Karpas-422 (cell line): ENCODE measurements around the gene ZFP62. TPM values are rescaled to one million over a fixed set of nuclear protein-coding genes. Genes with fewer than 3 reads are reported as not detected.

Experiments
- DNase-seq: peaks from one replicate; pipeline ENCODE4 v3.0.0-alpha.2; 2015
- H2AFZ ChIP-seq: fragments of 200-600 bp; sonication (generic); 2 replicates; pipeline ENCODE4 v1.6.1; 2014; ENCODE audit warnings: antibody characterized with exemption, low read length, mixed read lengths
- H3K27ac ChIP-seq: fragments of 200-600 bp; sonication (generic); 2 replicates; pipeline ENCODE4 v1.5.1; 2014; ENCODE audit warnings: mild to moderate bottlenecking, low read length, moderate library complexity
- H3K27me3 ChIP-seq: fragments of 200-600 bp; sonication (generic); 2 replicates; pipeline ENCODE4 v1.6.1; 2014; ENCODE audit warnings: low read length, mixed read lengths
- H3K36me3 ChIP-seq: fragments of 200-600 bp; sonication (generic); 2 replicates; pipeline ENCODE4 v1.6.1; 2014; ENCODE audit warnings: low read length, mixed read lengths; ENCODE audit not compliant: insufficient read depth
- H3K4me1 ChIP-seq: fragments of 200-600 bp; sonication (generic); 2 replicates; pipeline ENCODE4 v1.6.1; 2014; ENCODE audit warnings: mild to moderate bottlenecking, low read length, mixed read lengths
- H3K4me2 ChIP-seq: fragments of 200-600 bp; sonication (generic); 2 replicates; pipeline ENCODE4 v1.6.1; 2014; ENCODE audit warnings: low read length, low read depth, mild to moderate bottlenecking; ENCODE audit not compliant: poor library complexity, severe bottlenecking
- H3K4me3 ChIP-seq: fragments of 200-600 bp; sonication (generic); 2 replicates; pipeline ENCODE4 v1.5.1; 2014; ENCODE audit warnings: mild to moderate bottlenecking, antibody characterized with exemption, low read length, mixed read lengths
- H3K79me2 ChIP-seq: fragments of 200-600 bp; sonication (generic); 2 replicates; pipeline ENCODE4 v1.6.1; 2014; ENCODE audit warnings: mild to moderate bottlenecking, low read length, mixed read lengths
- H3K9ac ChIP-seq: fragments of 200-600 bp; sonication (generic); 2 replicates; pipeline ENCODE4 v1.6.0; 2014; ENCODE audit warnings: low read length
- H3K9me2 ChIP-seq: fragments of 200-600 bp; sonication (generic), shearing (Covaris generic); replicated peaks from 2 replicates; pipeline ENCODE4 v1.6.0; 2014; ENCODE audit warnings: mild to moderate bottlenecking, low read length, moderate library complexity; ENCODE audit not compliant: insufficient read depth
- H3K9me3 ChIP-seq: fragments of 300-700, 200-600 bp; sonication (generic); 2 replicates; pipeline ENCODE4 v1.6.1; 2014; ENCODE audit warnings: low read length, mixed read lengths
- H4K20me1 ChIP-seq: fragments of 200-600 bp; sonication (generic); 2 replicates; pipeline ENCODE4 v1.6.1; 2014; ENCODE audit warnings: mild to moderate bottlenecking, antibody characterized with exemption, low read length, low read depth; ENCODE audit not compliant: insufficient read depth
- total RNA-seq: library from RNA; depleted of rRNA; stranded (reverse); fragments of >200 nt; shearing (Covaris generic); gene quantifications from 2 replicates; pipeline ENCODE4 v1.2.3, GENCODE V29; 2014; ENCODE audit warnings: low replicate concordance

Gene ZFP62
- total RNA-seq, 1 experiment from 2014 or later: 52.5 TPM

DNA sequence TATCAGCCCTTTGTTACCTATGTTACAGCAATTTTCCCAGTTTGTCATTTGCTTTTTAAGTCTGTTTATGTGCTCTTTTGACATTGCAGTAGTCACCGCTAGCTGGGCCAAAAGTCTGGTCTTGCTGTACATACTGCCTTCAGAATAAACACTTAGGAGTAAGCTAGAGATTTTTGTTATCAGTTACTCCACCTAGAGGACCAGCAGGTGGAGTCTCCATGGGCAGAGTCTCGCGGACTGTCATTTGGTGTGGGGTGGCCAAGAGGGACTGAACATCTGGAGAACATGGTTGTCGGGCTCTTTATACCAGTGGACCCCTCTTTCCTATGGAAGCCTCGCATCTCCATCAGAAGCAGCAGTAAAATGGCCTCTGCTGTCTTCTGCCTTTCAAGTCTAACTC is 47.7 kb downstream of the ZFP62 start:
- H3K9me3 ChIP-seq: no peaks in the 10 kb centered on the region
- no peak for DNase-seq
- H3K9me2 ChIP-seq: no peaks in the 10 kb centered on the region
- H3K9ac ChIP-seq: no peak overlapping the region
- H3K4me3 ChIP-seq: no peak overlapping the region
- H3K27me3 ChIP-seq: no peaks in the 10 kb centered on the region
- 0 out of 2 replicates have a peak, but pooled peaks cover 2% of the 10 kb centered on the region for H4K20me1 ChIP-seq
- no peaks in the 10 kb centered on the region for H3K36me3 ChIP-seq
- no peak overlapping the region for H3K4me2 ChIP-seq
- no peak overlapping the region for H2AFZ ChIP-seq
- peaks cover 11% of the 10 kb centered on the region for H3K79me2 ChIP-seq
- H3K4me1 ChIP-seq: peaks cover 38% of the 10 kb centered on the region
- no peak overlapping the region for H3K27ac ChIP-seq

DNA sequence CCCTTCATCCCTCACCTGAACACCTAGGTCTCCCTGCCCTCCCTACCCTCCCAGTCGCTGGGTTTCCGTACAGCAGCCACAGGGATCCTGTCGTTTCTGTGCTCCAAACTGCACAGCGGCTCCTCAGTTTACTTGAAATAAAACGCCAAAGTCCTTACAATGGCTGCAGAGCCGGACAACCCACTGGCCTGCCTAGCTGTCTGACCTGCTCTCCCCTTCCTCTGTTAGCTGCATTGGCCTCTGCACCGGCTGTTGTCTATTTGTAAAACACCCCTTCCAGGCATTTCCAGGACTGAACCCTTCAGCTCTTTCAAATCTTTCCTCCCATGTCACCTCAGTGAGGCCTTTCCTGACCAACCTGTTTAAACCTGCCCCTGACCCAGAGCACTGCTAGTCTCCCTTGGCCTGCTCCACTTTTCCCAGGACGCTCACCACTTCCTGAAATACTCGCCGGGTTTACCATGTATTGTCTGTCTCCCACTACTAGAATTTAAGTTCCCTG is 49.4 kb downstream of the ZFP62 start:
- Histone ChIP-seq H3K79me2 (peaks cover 18% of the 10 kb centered on the region), H3K9me2 (no peaks in the 10 kb centered on the region), H3K36me3 (no peaks in the 10 kb centered on the region), H3K9ac (peak overlapping the region; percentile 97), H3K27me3 (no peaks in the 10 kb centered on the region), H3K4me2 (peak overlapping the region; percentile 100), H2AFZ (no peak overlapping the region), H4K20me1 (peaks cover 5% of the 10 kb centered on the region; the same call in 1 of the 2 replicates), H3K27ac (no peak overlapping the region), H3K4me1 (peaks cover 44% of the 10 kb centered on the region), H3K9me3 (no peaks in the 10 kb centered on the region), H3K4me3 (peak overlapping the region; percentile 93; the same call in 1 of the 2 replicates)
- no peak for DNase-seq

DNA sequence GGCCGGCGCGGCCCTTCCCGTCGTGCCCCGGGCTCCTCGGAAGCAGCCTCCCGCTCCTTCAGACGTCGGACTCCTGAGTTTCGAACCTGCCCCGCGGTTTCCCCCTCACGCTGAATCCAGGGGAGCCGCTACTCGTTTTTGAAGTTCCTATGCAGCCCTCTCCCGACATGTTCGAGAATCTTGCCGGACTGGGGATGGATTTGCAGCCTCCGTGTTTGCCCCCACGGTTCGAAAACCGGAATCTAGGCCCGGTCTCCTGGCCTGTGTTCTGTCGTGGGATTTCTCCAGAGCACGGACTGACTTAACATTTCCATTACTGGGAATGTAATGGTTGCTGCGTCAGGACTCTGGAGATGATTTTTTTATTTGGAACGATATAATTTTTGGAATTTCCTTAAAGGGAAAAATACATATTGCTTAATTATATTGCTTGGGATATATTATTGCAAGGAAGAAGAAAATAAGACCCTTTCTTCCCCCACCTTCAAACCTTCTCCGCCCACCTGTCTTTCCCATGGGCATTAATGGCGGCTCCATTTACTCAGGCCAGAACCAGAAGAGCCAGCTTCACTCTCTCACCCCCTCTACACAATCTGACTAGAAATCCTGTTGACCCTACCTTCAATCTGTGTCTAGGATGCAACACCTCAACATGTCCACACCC is 50.0 kb downstream of the ZFP62 start:
- Histone ChIP-seq H3K9ac (peak overlapping the region; percentile 97), H3K79me2 (peaks cover 18% of the 10 kb centered on the region), H3K27me3 (no peaks in the 10 kb centered on the region), H3K36me3 (no peaks in the 10 kb centered on the region), H3K27ac (peak overlapping the region; percentile 89), H4K20me1 (peaks cover 5% of the 10 kb centered on the region; the same call in 1 of the 2 replicates), H3K9me2 (no peaks in the 10 kb centered on the region), H3K9me3 (no peaks in the 10 kb centered on the region), H2AFZ (peak overlapping the region; percentile 98), H3K4me2 (peak overlapping the region; percentile 100), H3K4me1 (peaks cover 48% of the 10 kb centered on the region), H3K4me3 (peak overlapping the region; percentile 93)
- peak; percentile 83 for DNase-seq

DNA sequence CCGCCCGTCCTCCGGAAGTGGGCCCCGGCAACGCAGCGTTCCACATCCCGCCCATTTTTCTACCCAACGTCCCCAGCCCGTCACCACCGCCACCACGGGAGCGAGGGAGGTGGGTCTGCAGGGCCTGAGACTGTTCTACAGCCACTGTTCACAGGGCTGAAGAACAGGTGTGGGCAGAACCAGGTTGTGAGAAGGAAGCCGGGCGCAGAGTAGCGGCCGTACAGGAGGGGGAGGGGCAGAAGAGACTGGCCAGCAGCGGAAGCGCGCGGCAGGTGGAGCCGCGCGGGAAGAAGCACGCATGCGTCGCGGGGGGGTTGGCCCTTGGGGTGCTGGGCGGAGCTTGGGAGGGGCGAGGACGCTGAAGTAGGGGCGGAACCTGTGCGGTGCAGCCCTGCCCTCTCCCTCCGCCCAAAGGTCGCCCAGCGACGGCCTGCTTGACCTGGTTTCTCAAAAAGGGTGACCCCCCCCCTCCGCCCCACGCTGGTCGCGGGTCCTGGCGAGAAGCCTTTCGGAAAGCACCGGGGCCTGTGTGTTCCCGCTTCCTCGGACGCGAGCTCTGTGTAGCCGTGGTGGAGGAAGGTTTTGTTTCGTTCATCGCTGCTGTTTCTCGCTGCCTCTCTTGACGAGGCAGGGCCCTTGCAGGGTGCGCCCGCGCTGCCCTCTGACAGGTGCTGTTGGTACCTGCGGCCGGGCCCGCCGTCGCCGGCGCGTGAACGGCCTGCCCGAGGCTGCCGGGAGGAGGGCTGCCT is 50.7 kb downstream of the ZFP62 start:
- H3K4me1 ChIP-seq: peaks cover 47% of the 10 kb centered on the region
- H4K20me1 ChIP-seq: peaks cover 5% of the 10 kb centered on the region; the same call in 1 of the 2 replicates
- peak; percentile 98 for DNase-seq
- no peaks in the 10 kb centered on the region for H3K27me3 ChIP-seq
- peak overlapping the region; percentile 93 for H3K4me3 ChIP-seq
- H3K4me2 ChIP-seq: peak overlapping the region; percentile 100
- peak overlapping the region; percentile 97 for H3K9ac ChIP-seq
- peak overlapping the region; percentile 89 for H3K27ac ChIP-seq
- peak overlapping the region; percentile 98; the same call in 1 of the 2 replicates for H2AFZ ChIP-seq
- H3K79me2 ChIP-seq: peaks cover 18% of the 10 kb centered on the region
- H3K9me2 ChIP-seq: no peaks in the 10 kb centered on the region
- H3K36me3 ChIP-seq: no peaks in the 10 kb centered on the region
- no peaks in the 10 kb centered on the region for H3K9me3 ChIP-seq

DNA sequence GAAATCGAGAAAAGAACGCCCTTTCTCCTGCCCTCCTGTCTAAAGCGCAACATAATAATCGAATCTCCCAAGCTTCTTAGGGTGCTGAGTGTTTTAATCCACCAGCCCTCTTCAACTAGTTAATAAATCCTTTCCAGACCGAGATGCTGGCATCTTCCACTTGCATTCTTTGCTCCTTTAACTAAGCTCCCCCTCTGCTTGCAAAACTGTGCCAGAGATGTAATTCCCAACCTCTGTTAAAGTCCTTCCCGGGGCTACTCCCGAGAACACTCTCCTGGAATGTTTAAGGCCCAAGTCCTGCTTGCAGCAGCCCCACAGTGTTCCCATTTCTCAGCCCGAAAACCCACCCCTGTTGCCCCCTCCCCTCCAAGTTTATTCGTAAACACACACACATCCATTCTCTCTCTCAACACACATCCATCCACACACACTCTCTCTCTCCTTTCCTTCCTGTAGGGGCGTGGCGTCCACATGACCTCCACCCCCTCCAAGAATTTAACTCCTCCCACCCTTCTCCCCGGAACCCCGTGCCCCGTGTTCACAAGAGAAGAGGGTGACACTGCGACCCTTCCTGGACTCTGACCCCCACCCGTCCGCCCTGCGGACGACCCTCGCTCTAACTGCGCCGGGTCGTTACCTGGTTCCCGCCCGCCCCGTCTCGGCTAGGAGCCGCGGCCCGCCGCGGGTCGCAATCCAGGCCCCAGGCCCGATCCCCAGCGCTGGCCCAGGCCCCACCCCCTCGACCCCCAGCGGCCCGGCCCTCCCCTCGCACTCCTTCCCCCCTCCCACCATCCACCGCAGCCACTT is 51.5 kb downstream of the ZFP62 start:
- H3K9ac ChIP-seq: peak overlapping the region; percentile 97
- H3K27me3 ChIP-seq: no peaks in the 10 kb centered on the region
- peak overlapping the region; percentile 100 for H3K4me2 ChIP-seq
- no peaks in the 10 kb centered on the region for H3K9me2 ChIP-seq
- no peaks in the 10 kb centered on the region for H3K9me3 ChIP-seq
- peak overlapping the region; percentile 95; the same call in 1 of the 2 replicates for H2AFZ ChIP-seq
- peaks cover 18% of the 10 kb centered on the region for H3K79me2 ChIP-seq
- DNase-seq: peak; percentile 96
- no peaks in the 10 kb centered on the region for H3K36me3 ChIP-seq
- peak overlapping the region; percentile 93 for H3K4me3 ChIP-seq
- H3K27ac ChIP-seq: peak overlapping the region; percentile 89
- H3K4me1 ChIP-seq: peaks cover 53% of the 10 kb centered on the region
- H4K20me1 ChIP-seq: peaks cover 5% of the 10 kb centered on the region; the same call in 1 of the 2 replicates

DNA sequence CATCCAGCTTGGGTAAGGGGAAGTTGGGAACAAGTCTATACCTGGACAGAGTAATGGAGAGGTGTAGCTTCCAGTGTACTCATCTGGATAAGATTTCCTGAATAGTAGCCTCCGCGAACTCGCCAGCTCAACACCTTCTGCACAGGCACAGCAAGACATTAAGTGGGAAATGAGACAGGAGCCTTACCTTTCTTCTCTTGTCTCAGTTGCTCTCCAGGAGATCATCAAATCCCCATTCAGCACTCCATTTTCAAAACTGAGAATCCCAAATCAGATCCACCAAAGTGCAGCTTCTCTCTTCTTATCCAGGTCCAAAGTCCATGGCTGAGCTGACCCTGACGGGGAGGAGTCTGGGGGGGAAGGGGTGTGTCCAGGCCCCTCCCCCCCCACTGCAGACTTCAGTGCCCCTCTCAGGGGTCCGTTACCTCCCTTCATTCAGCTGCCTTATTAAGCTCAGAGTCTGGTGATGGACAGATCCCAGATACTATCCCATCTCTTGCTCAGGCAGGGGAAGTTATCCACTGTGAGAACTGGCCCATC is 52.5 kb downstream of the ZFP62 start:
- Histone ChIP-seq H3K9ac (peak overlapping the region; percentile 97), H4K20me1 (peaks cover 5% of the 10 kb centered on the region; the same call in 1 of the 2 replicates), H3K27me3 (no peaks in the 10 kb centered on the region), H3K79me2 (peaks cover 18% of the 10 kb centered on the region), H3K27ac (no peak overlapping the region), H3K4me2 (peak overlapping the region; percentile 100), H2AFZ (no peak overlapping the region), H3K4me3 (peak overlapping the region; percentile 93), H3K9me3 (no peaks in the 10 kb centered on the region), H3K4me1 (peaks cover 64% of the 10 kb centered on the region), H3K9me2 (no peaks in the 10 kb centered on the region), H3K36me3 (no peaks in the 10 kb centered on the region)
- no peak for DNase-seq

DNA sequence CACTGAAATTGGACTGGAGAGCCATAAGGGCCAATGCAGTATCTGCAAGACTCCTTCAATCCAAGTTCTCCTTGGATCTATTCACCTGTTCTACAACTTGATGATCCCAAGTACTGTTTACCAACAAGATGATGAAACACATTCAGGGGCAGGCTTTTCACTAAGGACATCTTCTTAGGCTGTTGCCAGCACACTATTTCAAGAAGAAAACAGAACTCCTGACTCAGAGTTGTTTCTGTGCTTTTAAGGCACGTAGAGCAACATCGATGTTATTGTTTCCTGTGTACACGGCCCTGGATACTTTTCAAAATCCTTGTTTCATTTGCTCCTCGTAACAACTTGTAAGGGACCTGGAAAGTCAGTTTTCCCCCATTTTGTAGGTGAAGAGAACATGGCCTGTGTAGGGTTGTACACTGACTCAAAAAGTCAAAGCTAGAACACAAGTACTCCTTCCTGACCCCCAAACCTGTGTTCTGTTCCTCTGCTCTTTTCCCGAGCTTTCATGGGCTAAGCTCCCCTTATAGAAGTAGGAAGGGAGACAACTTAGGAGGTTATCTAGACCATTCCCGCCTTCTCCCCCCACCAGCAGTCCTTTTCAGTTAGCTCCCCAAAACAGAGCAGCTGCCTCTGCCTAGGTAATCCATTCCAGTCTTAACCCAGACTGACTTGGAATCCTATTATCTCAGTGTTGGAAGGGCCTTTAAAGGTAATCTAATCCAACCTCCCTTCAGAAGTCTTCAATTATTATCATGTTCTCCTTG is 53.2 kb downstream of the ZFP62 start:
- H3K9me3 ChIP-seq: no peaks in the 10 kb centered on the region
- H2AFZ ChIP-seq: no peak overlapping the region
- peak overlapping the region; percentile 93; the same call in 1 of the 2 replicates for H3K4me3 ChIP-seq
- H3K9ac ChIP-seq: peak overlapping the region; percentile 97
- no peak for DNase-seq
- H3K9me2 ChIP-seq: no peaks in the 10 kb centered on the region
- peaks cover 71% of the 10 kb centered on the region for H3K4me1 ChIP-seq
- peak overlapping the region; percentile 100 for H3K4me2 ChIP-seq
- no peaks in the 10 kb centered on the region for H3K27me3 ChIP-seq
- H3K79me2 ChIP-seq: peaks cover 18% of the 10 kb centered on the region
- H3K36me3 ChIP-seq: no peaks in the 10 kb centered on the region
- peaks cover 5% of the 10 kb centered on the region; the same call in 1 of the 2 replicates for H4K20me1 ChIP-seq
- H3K27ac ChIP-seq: no peak overlapping the region
